PC-3 (cell line): ENCODE measurements around the gene SKIC2.

ENCODE experiments used
- CTCF ChIP-seq: fragments of 300-600 bp; sonication (generic); conservative IDR thresholded peaks from 2 replicates; pipeline ENCODE4 v1.5.1; 2017; ENCODE audit warnings: antibody characterized with exemption, low read depth, mild to moderate bottlenecking, low read length
- EZH2 ChIP-seq: fragments of 300-600 bp; sonication (generic); IDR thresholded peaks from one replicate; pipeline ENCODE4 v1.6.1; 2017; ENCODE audit warnings: antibody characterized with exemption, mild to moderate bottlenecking, low read length; ENCODE audit not compliant: unreplicated experiment

DNA sequence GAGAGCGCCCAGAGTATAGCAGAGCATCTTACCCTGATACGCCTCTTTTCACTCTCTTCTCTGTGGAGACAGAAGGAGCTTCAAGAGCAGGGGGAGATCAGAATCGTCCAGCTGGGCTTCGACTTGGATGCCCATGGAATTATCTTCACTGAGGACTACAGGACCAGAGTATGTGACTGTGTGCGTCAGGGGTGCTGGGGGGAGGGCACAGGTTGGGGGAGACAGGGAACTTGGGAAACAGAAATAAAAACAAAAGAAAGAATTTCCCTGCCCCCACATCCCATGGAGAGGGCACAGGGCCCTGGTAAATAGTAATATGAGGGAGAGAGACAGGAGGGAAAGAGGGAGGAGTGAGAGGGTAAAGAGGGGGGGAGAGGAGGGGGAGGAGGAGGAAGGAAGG lies 19.9 kb downstream of the SKIC2 start:
- TF ChIP-seq CTCF: no peak
- TF ChIP-seq EZH2: no peak
